Panc1 (cell line): ENCODE results near the gene SCD5. TPM values are rescaled to one million over a fixed set of nuclear protein-coding genes. Genes with fewer than 3 reads are reported as not detected.

Experiments
- ATAC-seq: fragments of 200-7000 bp; cut with Tn5 transposase; 2 replicates; pipeline ENCODE4 v1.9.1; 2020; ENCODE audit warnings: mild to moderate bottlenecking, moderate library complexity
- BruUV-seq: library from RNA; stranded (reverse); fragments of 400-500 nt; replicated peaks from 2 replicates; lab custom pipeline; 2021; lab: Mats Ljungman, UMichigan
- CTCF ChIA-PET: fragments of 300-600 bp; sonication (Branson Sonifier 250); formaldehyde crosslinking; loops from one replicate; lab custom pipeline; 2022; ENCODE audit warnings: antibody characterized with exemption; lab: Charles Lee
- POLR2A ChIA-PET: fragments of 300-600 bp; sonication (Branson Sonifier 250); formaldehyde crosslinking; loops from one replicate; lab custom pipeline; 2022; ENCODE audit warnings: antibody characterized with exemption; lab: Charles Lee
- DNase-seq: peaks from one replicate; pipeline ENCODE4 v3.0.0-alpha.2; 2010; ENCODE audit warnings: low read depth, low spot score
- H3K27ac ChIP-seq: 2 replicates; pipeline ENCODE4 v1.5.1; 2011; ENCODE audit warnings: mild to moderate bottlenecking, low read length, inconsistent platforms
- H3K27me3 ChIP-seq: fragments of 200-500 bp; sonication (Bioruptor generic); 2 replicates; pipeline ENCODE4 v1.6.0; 2014; ENCODE audit warnings: low read length, inconsistent platforms; ENCODE audit not compliant: control insufficient read depth, insufficient read depth
- H3K36me3 ChIP-seq: fragments of 200-500 bp; sonication (Bioruptor generic); 2 replicates; pipeline ENCODE4 v1.5.1; 2014; ENCODE audit warnings: inconsistent platforms, mild to moderate bottlenecking, low read length, moderate library complexity; ENCODE audit not compliant: control insufficient read depth, insufficient read depth
- H3K4me1 ChIP-seq: 2 replicates; pipeline ENCODE4 v1.5.1; 2011; ENCODE audit warnings: inconsistent platforms, mild to moderate bottlenecking, low read length, moderate library complexity; ENCODE audit not compliant: control insufficient read depth, insufficient read depth
- H3K4me3 ChIP-seq, 2 experiments: 2 replicates each; pipeline ENCODE4 v1.5.1; 2011 to 2012; ENCODE audit warnings: low read depth in 2 of 2, low read length in 2 of 2, mild to moderate bottlenecking in 2 of 2, inconsistent platforms in 1 of 2, moderate library complexity in 1 of 2
- H3K9me3 ChIP-seq: fragments of 200-500 bp; sonication (Bioruptor generic); 2 replicates; pipeline ENCODE4 v1.5.1; 2014; ENCODE audit warnings: low read depth, mild to moderate bottlenecking, inconsistent platforms, low read length, moderate library complexity; ENCODE audit not compliant: control insufficient read depth, insufficient read depth
- POLR2AphosphoS5 ChIP-seq: IDR thresholded peaks from 2 replicates; pipeline ENCODE4 v1.6.1; 2012; ENCODE audit warnings: mild to moderate bottlenecking, low read depth, low read length, moderate library complexity
- SIN3A ChIP-seq: IDR thresholded peaks from 2 replicates; pipeline ENCODE4 v1.6.1; 2012; ENCODE audit warnings: low read depth, mild to moderate bottlenecking, low read length, moderate library complexity, borderline replicate concordance; ENCODE audit not compliant: insufficient read depth
- TCF7L2 ChIP-seq: IDR thresholded peaks from 2 replicates; pipeline ENCODE4 v1.6.1; 2011; ENCODE audit warnings: mild to moderate bottlenecking, low read depth, low read length, inconsistent platforms
- in situ Hi-C: cut with HindIII; loops from 2 replicates; pipeline ENCODE4 v1.10.0; 2016; ENCODE audit warnings: low sequenced_read_pairs, low pct_unique_long_range_greater_than_20kb
- intact Hi-C: fragments of 100-400 bp; cut with micrococcal nuclease; formaldehyde crosslinking; loops from one replicate; pipeline ENCODE4 v1.10.0; 2022; ENCODE audit not compliant: unreplicated experiment
- total RNA-seq: library from RNA; stranded (reverse); gene quantifications from one replicate; pipeline ENCODE4 v1.2.1, GENCODE V29; 2021; ENCODE audit not compliant: unreplicated experiment
- TF ChIP-seq, protein P1 (sequence below), 2 experiments: IDR thresholded peaks; 2 replicates each; pipeline ENCODE4 v1.6.1; 2011 to 2012; ENCODE audit warnings: low read depth in 2 of 2, control low read depth in 1 of 2, low read length in 1 of 2, mild to moderate bottlenecking in 1 of 2, moderate library complexity in 1 of 2; ENCODE audit not compliant: insufficient read depth in 1 of 2
- TF ChIP-seq, protein P2 (sequence below): fragments of 450-650 bp; IDR thresholded peaks from 2 replicates; pipeline ENCODE4 v1.5.1; 2017; ENCODE audit warnings: mild to moderate bottlenecking

The SCD5 gene
- total RNA-seq, 1 experiment from 2014 or later = 2.0 TPM

DNA sequence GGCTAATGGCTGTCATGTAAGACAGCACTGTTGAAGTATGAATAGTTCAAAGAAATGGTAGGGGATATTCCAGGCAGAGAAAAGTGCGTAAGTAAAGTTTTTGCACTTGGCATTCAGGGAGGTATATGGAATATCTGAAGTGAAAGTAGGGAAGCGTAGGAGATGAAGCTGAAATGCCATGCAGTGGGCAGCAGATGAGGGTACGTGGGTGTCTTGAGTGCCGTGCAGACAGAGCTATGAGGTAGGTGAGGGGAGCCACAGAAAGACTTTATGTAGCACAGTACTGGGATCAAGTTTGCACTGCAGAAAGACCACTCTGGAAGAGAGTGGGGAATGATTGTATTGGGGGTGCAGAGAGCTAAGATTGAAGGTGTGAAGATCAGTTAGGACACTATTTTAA lies 5.2 kb upstream of the SCD5 start:
- no peak for TF ChIP-seq POLR2AphosphoS5
- TF ChIP-seq, protein P1, sequence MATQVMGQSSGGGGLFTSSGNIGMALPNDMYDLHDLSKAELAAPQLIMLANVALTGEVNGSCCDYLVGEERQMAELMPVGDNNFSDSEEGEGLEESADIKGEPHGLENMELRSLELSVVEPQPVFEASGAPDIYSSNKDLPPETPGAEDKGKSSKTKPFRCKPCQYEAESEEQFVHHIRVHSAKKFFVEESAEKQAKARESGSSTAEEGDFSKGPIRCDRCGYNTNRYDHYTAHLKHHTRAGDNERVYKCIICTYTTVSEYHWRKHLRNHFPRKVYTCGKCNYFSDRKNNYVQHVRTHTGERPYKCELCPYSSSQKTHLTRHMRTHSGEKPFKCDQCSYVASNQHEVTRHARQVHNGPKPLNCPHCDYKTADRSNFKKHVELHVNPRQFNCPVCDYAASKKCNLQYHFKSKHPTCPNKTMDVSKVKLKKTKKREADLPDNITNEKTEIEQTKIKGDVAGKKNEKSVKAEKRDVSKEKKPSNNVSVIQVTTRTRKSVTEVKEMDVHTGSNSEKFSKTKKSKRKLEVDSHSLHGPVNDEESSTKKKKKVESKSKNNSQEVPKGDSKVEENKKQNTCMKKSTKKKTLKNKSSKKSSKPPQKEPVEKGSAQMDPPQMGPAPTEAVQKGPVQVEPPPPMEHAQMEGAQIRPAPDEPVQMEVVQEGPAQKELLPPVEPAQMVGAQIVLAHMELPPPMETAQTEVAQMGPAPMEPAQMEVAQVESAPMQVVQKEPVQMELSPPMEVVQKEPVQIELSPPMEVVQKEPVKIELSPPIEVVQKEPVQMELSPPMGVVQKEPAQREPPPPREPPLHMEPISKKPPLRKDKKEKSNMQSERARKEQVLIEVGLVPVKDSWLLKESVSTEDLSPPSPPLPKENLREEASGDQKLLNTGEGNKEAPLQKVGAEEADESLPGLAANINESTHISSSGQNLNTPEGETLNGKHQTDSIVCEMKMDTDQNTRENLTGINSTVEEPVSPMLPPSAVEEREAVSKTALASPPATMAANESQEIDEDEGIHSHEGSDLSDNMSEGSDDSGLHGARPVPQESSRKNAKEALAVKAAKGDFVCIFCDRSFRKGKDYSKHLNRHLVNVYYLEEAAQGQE (IDR thresholded peaks at IDR 0.05; ENCODE audit: insufficient read depth in 1 of 2, low read depth in 2 of 2, low read length in 1 of 2) = no peak
- no peak for TF ChIP-seq SIN3A
- no peak for TF ChIP-seq TCF7L2
- TF ChIP-seq, protein P2, sequence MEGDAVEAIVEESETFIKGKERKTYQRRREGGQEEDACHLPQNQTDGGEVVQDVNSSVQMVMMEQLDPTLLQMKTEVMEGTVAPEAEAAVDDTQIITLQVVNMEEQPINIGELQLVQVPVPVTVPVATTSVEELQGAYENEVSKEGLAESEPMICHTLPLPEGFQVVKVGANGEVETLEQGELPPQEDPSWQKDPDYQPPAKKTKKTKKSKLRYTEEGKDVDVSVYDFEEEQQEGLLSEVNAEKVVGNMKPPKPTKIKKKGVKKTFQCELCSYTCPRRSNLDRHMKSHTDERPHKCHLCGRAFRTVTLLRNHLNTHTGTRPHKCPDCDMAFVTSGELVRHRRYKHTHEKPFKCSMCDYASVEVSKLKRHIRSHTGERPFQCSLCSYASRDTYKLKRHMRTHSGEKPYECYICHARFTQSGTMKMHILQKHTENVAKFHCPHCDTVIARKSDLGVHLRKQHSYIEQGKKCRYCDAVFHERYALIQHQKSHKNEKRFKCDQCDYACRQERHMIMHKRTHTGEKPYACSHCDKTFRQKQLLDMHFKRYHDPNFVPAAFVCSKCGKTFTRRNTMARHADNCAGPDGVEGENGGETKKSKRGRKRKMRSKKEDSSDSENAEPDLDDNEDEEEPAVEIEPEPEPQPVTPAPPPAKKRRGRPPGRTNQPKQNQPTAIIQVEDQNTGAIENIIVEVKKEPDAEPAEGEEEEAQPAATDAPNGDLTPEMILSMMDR = no peak
- no peak for DNase-seq
- ChIA-PET CTCF (no interaction called here), POLR2A (interaction anchor here (0.7 kb wide), 1 partner anchor 13 kb away, joined by 3 read pairs; no protein-coding TSS in a partner anchor)
- Histone ChIP-seq H3K4me3 (no peak overlapping the region), H3K27ac (no peak overlapping the region), H3K4me1 (no peaks in the 10 kb centered on the region), H3K36me3 (no peaks in the 10 kb centered on the region), H3K27me3 (no peaks in the 10 kb centered on the region; the same call in 1 of the 2 replicates), H3K9me3 (no peaks in the 10 kb centered on the region)
- no peak for ATAC-seq
- intact Hi-C loops (loop anchor here (5.0 kb wide), 1 partner anchor 341 kb away; no protein-coding TSS in a partner anchor), in situ Hi-C loops (no loop called here)
- no TSS peak for BruUV-seq

DNA sequence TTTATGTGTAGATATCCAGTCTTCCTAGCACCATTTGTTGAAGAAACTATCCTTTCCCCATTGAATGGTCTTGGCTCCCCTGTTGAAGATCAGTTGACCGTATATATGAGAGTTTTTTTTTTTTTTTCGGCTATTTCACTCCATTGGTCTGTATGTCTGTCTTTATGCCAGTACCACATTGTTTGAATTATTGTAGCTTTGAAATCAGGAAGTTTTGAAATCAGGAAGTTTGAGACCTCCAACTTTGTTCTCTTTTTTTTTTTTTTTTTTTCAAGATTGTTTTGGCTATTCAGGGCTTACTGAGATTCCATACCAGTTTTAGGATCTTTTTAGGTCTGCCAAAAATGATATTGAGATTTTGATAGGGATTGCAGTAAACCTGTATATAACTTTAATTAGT lies 4.3 kb upstream of the SCD5 start:
- ChIA-PET CTCF (no interaction called here), POLR2A (no interaction called here)
- Histone ChIP-seq H3K27me3 (no peaks in the 10 kb centered on the region; the same call in 1 of the 2 replicates), H3K9me3 (no peaks in the 10 kb centered on the region), H3K4me1 (no peaks in the 10 kb centered on the region), H3K36me3 (no peaks in the 10 kb centered on the region), H3K4me3 (no peak overlapping the region), H3K27ac (no peak overlapping the region)
- no peak for TF ChIP-seq TCF7L2
- TF ChIP-seq POLR2AphosphoS5 = no peak
- TF ChIP-seq, protein P1 (IDR thresholded peaks at IDR 0.05; ENCODE audit: insufficient read depth in 1 of 2, low read depth in 2 of 2, low read length in 1 of 2) = no peak
- no peak for TF ChIP-seq SIN3A
- TF ChIP-seq, protein P2 = no peak
- in situ Hi-C loops = no loop called here
- DNase-seq (no peak), ATAC-seq (no peak)
- intact Hi-C loops = loop anchor here (5.0 kb wide), 1 partner anchor 341 kb away; no protein-coding TSS in a partner anchor
- no TSS peak for BruUV-seq
